GM18951 (cell line): ENCODE measurements around the gene SMPD4.

Source experiments
- POLR2A ChIP-seq: IDR thresholded peaks from 4 replicates; pipeline ENCODE4 v1.6.1; 2011; ENCODE audit warnings: mild to moderate bottlenecking; ENCODE audit not compliant: insufficient read length, insufficient read depth; ENCODE audit errors: extremely low read depth
- in situ Hi-C: fragments of 300-500 bp; cut with MboI; formaldehyde crosslinking; loops from one replicate; pipeline ENCODE4 v1.12.0; 2022; ENCODE audit warnings: low sequenced_read_pairs, mixed read lengths, inconsistent platforms; ENCODE audit not compliant: unreplicated experiment

The SMPD4 gene

DNA sequence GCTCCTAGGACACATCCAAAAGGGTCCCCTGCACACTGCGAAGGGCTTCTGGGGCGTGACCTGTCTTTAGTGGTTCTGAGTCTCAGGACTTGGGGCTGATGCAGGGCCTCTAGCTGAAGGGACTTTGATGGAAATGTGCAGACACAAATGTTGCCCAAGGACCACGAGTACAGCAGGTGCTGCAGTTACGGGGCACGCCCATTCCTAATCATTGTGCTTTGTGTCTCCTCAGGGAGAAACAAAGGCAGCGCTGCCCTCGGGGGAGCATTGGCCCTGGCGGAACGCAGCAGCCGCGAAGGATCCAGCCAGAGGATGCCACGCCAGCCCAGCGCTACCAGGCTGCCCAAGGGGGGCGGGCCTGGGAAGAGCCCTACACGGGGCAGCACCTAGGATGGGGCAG, 8.8 kb upstream of the SMPD4 start:
- in situ Hi-C loops: loop anchor here (25.0 kb wide), 1 partner anchor 147 kb away; the partner anchor contains the start of gene IMP4

DNA sequence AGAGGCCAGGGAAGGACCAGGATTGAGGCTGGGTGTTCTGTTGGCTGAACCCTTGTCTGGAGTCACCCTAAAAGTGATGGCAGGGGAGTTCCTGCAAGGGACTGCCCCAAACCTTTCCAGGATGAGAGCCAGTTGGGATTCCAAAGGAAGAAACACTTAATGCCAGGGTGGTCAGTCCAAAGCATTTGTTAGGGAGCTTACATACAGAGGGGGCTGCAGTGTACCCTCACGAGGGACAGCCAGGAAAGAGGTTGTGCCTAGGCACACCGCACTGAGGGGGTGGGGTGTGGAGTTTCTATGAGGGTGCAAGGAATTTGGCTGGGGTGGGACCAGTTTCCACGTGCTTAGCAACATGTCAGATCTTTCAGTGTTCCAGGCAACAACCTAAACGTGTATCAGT, 7.6 kb upstream of the SMPD4 start:
- in situ Hi-C loops: loop anchor here (25.0 kb wide), 1 partner anchor 148 kb away; the partner anchor contains the start of gene IMP4

More for the DNA sequence above, 8.8 kb upstream of the SMPD4 start:
- TF ChIP-seq POLR2A: no peak

DNA sequence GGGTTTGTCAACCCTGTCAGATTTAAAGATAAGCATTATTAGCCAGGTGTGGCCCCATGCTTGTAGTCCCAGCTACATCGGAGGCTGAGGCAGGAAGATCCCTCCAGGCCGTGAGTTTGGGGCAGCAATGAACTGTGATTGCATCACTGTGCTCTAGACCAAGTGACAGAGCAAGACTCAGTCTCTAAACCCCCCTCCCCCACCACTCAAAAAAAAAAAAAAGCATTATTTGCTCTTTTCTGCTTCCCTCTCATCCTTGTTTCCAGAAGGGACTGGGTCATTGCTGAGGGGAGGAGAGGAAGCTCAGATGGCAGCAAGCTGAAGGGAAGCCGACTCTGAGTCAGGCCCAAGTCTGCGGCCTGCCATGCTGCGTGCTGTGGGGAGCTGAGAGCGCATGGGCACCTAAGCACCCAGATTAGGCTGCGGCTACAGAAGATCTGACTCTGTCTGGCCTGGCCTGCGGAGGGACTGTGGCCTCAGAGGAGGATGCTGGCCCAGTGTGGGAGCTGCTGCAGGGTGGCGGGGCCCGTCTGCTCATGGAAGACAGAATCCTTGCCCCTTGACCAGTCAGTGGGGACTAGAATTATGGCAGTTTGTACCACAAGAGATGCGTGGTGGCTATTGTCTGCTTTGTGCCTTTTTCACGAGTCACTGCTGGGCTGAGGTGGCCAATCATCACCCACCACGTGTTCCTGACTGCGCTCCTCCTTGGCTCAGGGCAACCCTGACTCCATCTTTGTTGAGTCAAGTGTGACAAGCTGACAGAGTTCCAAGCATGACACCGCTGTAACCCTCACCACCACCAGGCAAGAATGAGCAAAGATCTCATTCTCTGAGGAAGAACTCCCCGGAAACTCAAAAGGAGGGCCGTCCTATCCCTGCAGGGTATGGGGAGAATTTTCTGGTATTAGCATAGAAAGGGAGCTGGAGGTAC, 6.7 kb upstream of the SMPD4 start:
- in situ Hi-C loops: loop anchor here (25.0 kb wide), 1 partner anchor 149 kb away; the partner anchor contains the start of gene IMP4

DNA sequence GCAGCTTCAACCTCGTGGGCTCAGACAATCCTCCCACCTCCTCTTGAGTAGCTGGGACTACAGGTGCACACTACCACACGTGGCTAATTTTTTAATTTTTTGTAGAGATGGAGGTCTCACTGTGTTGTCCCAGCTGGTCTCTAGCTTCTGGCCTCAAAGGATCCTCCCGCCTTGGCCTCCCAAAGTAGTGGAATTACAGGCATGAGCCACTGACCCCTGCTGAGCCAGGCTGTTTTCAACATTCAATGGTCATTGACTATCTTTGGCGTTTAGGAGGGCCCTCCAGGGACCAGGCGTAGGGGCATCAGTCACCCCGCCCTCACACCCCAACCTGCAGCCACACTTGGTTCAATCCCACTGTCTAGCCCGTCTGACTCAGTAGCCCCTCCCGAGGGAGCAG, 5.9 kb upstream of the SMPD4 start:
- in situ Hi-C loops: loop anchor here (25.0 kb wide), 1 partner anchor 150 kb away; the partner anchor contains the start of gene IMP4

DNA sequence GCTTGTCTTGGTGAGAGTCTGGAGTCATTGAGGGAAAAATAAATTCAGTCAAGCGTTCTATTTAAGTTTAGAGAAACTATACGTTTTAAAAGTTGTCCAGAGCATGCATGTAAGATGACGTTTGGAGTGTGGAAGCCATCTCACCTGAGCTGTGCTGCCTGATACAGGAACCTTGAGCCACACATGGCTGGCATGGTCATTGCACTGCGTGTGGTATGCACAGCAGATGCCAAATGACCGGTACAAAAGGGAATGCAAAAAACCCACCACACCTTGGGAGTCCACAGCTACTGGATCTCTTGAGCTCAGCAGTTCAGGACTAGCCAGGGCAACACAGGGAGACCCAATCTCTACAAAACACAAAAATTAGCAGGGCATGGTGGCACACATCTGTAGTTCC, 5.0 kb upstream of the SMPD4 start:
- in situ Hi-C loops: loop anchor here (25.0 kb wide), 1 partner anchor 151 kb away; the partner anchor contains the start of gene IMP4
- TF ChIP-seq POLR2A: no peak

More for the DNA sequence above, 5.9 kb upstream of the SMPD4 start:
- no peak for TF ChIP-seq POLR2A

DNA sequence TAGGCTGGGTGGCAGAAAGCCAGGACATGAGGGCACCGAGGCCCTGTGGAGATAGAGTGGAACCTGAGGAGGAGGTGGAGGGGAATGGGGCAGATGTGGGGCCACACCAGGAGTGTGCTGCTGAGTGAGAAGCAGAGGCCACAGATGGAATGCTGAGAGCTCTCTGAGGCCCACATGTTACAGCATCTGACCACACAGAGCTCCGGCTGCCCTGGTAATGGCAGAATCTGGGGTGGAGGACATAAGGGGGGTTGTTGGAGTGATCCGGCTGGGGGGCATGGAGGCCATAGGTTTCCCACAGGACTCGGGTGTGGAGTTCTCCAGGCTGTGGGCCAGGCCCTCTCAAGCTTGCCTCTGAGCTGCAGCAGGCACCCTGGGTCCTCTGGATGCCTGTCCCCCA, 4.5 kb upstream of the SMPD4 start:
- in situ Hi-C loops: loop anchor here (25.0 kb wide), 1 partner anchor 151 kb away; the partner anchor contains the start of gene IMP4
- no peak for TF ChIP-seq POLR2A

DNA sequence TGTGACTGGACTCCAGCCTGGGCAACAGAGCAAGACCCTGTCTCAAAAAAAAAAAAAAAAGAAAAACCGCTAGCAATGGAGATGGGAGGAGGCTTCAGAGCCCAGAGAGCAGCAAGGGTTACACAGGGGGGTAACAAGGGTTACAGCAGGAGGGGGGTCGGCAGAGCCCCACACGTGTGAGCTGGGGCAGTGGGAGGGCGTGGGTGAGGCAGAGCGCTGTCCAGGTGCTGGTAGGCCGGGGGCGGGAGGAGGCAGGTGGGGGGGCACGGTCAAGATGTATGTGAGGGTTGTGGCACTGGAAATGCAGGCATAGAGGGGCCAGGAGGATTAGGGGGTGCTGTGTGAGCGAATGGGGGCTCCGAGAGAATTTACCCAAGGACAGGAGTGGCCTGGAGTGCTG, 4.0 kb upstream of the SMPD4 start:
- no peak for TF ChIP-seq POLR2A
- in situ Hi-C loops: loop anchor here (25.0 kb wide), 1 partner anchor 152 kb away; the partner anchor contains the start of gene IMP4

DNA sequence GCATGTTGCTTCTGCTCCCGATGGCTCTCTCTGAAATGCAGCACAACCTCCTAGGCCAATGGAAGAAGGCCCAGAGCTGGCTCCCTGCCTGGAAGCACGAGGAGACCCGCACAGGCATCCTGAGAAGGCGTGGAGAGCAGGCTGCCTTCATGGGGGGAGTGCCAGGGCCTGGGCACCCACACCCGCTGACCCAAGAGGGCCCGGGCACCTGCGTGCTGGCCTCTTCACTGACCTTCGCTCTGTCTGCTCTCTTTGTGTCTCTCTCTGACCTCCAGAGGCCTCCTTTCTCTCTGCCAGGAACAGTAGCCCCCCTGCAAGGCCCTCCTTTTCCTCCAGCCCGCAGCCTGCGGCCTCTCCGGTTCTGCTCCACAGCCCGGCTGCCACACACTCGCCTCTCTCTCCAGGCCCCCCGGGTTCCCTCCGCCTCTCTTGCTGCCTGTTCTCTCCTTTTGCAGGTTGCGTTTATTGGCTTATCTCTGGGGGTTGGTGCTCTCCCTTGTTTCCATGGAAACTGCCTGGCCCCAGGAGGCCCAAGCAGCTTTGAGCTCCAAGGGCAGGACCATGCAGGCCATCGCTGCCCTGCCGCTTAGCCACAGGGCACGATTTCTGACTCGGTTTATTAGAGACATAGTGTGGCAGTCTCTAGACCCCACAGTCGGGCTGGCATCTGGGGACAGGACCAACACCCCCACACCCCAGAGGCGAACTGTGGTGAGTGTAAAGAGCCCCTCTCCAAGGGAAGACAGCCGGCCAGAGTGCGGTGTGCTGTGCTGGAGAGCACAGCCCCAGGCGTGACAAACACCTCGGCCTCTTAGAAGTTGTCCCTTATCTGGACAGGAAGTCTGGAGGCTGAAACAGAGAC, 2.3 kb upstream of the SMPD4 start:
- in situ Hi-C loops: loop anchor here (25.0 kb wide), 1 partner anchor 154 kb away; the partner anchor contains the start of gene IMP4
- TF ChIP-seq POLR2A: no peak

DNA sequence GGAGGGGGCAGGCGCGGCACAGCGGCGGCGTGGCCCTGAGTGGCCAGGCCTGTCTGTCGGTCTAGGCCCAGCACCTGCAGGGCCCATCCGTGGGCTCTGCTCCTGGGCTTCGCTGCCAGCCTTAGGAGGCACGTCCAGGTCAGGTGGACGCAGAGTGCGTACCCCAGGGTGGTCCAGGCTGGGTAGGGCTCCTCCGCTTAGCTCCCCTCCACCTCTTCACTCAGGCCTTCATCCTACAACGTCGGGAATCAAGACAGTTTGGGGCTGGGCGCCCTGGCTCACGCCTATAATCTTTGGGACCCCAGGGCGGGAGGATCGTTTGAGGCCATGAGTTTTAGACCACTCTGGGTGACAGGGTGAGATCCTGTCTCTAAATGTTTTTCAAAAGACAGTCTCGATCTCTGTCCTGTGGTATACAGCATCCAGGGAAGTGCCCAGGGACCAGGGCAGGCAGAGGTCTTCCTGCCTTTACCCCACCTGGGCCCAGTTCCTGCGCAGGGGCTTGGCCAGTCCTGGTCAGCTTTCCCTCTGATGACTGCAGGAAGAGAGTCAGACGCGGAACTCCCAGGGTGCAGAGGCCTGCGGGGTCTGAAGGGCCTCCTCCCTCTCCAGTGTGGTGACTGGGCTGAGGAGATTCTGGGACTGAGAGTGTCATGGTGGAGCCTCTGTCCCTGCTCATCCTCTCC, 1.6 kb upstream of the SMPD4 start:
- in situ Hi-C loops: loop anchor here (25.0 kb wide), 1 partner anchor 154 kb away; the partner anchor contains the start of gene IMP4

DNA sequence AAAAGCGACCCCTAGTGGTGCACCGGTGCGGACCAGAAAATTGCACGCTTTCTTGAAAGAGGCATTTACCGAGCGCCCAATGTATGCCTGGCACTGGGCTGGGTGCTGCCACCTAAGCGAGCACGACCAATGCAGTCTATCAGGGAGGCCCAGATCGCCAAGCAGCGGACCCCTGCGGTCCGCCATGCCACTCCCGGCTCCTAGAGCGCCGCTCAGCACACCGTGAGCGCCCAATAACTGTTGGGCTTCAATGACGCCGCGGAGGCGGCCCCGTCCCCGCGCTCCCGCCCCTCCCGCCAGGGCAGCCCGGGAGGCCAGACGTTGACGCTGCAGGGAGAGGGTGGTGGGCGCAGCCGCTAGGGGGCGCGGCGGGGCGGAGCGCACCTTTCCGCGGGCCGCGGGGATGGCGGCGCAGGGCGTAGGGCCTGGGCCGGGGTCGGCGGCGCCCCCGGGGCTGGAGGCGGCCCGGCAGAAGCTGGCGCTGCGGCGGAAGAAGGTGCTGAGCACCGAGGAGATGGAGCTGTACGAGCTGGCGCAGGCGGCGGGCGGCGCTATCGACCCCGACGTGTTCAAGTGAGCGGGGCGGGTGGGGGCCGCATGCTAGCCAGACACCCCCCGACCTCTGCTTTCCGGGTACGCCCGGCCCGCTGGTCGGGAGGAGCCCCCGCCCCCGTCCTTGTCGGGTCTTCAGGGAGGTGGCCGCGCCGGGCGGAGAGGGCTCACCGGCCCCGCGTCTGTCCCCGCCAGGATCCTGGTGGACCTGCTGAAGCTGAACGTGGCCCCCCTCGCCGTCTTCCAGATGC, 679 bp upstream of the SMPD4 start, which contains the start of gene MZT2B:
TSS of gene MZT2B (plus strand) at position 383 of the 803 bp plus-strand sequence. CDS start at position 404, 21 bp downstream.
- in situ Hi-C loops: loop anchor here (25.0 kb wide), 1 partner anchor 155 kb away; the partner anchor contains the start of gene IMP4

DNA sequence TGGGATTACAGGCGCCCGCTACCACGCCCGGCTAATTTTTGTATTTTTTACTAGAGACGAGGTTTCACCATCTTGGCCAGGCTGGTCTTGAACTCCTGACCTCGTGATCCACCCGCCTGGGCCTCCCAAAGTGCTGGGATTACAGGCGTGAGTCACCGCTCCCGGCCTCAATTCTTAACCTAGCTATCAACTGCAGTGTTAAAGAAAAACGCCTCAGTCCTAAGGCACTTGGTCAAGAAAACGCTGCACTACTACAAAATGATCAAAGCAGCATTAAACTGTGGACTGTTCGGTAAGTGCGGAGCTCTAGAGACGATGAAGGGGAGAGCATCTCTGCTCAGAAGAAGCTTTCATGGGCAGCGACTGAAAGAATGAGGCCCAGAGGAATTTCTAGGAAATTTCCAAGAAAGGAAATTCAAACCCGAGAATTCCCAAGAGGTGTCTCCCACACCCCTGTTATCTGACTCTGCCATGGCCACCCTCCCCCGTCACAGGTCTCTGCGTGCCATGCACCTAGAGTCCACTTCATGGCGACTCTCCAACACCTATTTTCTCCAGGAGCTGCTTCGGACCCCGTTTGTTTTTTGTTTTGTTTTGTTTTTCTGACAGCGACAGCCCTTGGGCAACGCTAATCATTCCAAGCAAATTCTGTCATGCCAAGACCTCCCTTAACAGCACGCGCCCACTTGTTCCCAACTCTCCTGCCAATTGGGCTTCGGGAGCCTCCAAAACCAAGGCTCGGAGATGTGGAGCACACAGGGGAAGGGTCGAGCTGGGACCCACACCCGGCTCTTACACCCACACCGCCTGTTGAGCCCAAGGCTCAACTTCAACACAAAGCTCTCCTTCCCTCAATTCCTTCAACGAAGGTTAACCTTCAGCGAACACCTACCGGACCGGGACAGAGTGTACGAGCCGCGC, 738 bp downstream of the SMPD4 start:
- in situ Hi-C loops: loop anchor here (25.0 kb wide), 1 partner anchor 157 kb away; the partner anchor contains the start of gene IMP4

More for the DNA sequence above, 679 bp upstream of the SMPD4 start, which contains the start of gene MZT2B:
- TF ChIP-seq POLR2A: peak; percentile 81

DNA sequence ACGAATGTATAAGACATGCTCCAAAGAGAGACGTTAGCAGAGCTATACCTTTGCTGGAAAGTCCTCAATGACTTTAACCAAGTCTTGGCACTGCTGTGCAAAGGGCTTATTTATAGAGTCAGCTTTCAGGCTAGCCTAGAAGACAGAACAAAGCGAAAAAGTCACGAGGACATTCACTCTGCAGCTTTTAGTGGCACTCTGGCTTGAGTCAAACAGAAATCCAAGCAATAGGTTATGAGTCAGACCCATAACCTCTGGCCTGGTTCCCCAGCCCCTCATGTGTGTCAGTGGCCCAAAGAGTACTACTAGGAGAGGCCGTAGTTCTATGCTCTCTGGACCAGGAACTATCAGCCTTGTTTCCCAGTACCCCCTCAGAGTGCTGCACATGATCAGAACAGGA, 6.5 kb downstream of the SMPD4 start:
- in situ Hi-C loops: loop anchor here (25.0 kb wide), 1 partner anchor 162 kb away; the partner anchor contains the start of gene IMP4
